NB4 (cell line): Measurements from ENCODE around the gene TACC2.

ENCODE experiments used
- CTCF ChIP-seq: IDR thresholded peaks from one replicate; pipeline ENCODE4 v1.5.1; 2012; ENCODE audit warnings: low read depth, low read length
- MYC ChIP-seq: IDR thresholded peaks from 2 replicates; pipeline ENCODE4 v1.6.1; 2011; ENCODE audit warnings: low read depth, low read length
- POLR2A ChIP-seq: IDR thresholded peaks from 2 replicates; pipeline ENCODE4 v1.6.1; 2011; ENCODE audit warnings: mild to moderate bottlenecking; ENCODE audit not compliant: insufficient read length; ENCODE audit errors: extremely low read depth

- TF ChIP-seq MYC (no peak), CTCF (no peak), POLR2A (no peak)
These were observed 39.5 kb upstream of the TACC2 start for GRCh38 chr10:121949451-121949850.
